HG03469 (cell line): ENCODE data around the gene ZNF366.

Experiments
- ATAC-seq: cut with Tn5 transposase; IDR thresholded peaks from one replicate; pipeline ENCODE4 v1.9.1; 2021; ENCODE audit warnings: mild to moderate bottlenecking, moderate library complexity, moderate number of reproducible peaks; ENCODE audit not compliant: unreplicated experiment

The ZNF366 gene

DNA sequence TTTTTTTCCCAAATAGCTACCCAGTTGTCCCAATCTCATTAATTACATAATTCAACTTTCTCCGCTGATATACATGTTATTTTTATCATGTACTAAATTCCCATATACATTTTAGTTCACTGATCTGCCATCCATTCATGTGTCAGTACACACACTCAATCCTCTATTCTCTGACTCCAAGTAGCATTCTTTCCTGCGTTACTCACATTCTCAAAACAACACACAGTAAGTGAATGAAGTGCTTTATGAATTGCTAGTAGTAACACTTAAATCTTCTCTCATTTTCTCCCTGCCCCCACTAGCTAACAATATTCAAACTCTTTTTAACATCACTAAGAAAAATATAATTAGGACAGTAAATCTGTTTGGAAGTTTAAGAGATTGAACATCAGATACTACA, 8.9 kb downstream of the ZNF366 start:
- ATAC-seq, result no peak

DNA sequence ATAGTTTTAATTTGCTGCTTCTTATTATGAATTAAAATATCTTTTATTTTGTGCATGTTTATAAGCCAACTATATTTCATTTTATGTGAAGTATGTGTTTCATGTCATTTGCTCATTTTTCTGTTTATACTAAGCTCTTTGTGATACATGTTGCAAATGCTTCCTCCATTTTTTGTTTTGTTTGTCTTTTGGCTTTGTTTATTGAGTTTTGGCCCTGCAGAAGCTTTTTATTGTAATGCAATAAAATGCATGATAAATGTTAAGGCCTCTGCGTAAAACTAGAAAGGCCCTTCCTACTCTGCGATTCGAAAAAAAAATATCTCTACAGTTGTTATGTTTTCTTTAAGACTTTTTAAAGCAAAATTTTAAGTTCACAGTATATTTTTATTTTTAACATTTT, 9.4 kb downstream of the ZNF366 start:
- ATAC-seq, result no peak

DNA sequence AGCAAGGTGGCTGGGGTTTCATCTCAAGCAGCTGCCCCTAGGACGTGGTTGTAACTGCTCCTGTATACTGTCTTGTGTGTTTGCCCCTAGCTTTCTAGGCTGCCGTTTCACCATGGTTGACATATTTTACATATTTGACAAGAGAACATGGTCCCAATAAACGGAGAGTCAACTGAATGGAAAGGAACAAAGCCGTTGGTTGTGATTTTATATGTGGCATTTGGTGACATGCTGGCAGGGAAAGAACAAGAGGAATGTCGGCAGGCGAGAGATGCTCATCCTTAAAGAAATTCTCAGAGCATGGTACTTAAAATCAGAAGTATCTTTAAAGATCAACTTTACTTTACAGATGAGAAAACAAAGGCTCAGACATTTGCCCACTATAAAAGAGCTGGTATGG, 11.8 kb downstream of the ZNF366 start:
- ATAC-seq, result no peak

- ATAC-seq, result no peak
These were observed 12.5 kb downstream of the ZNF366 start for GRCh38 chr5:72494623-72495124.

DNA sequence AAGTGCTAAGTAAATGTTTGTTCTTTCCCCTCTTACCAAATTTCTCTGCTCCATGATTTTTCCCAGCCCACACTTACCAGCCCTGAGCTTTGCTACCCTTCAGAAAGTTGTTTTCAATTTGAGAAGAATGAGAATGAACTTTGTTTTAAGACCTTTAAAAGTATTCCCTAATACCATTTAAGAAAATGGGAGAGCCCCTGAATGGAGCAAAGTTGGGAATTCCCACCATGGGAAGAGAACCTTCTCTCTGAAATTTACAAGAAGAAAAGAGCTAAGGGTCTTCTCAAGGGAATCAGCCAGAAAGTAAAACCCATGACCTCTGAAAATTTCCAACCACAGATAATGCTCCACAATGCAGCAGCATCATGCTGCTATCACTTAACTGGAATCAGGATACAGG, 17.7 kb downstream of the ZNF366 start:
- no peak for ATAC-seq

GRCh38 chr5:72488756-72489155, 18.5 kb downstream of the ZNF366 start:
- no peak for ATAC-seq

- ATAC-seq, result no peak
These were observed 20.0 kb downstream of the ZNF366 start for GRCh38 chr5:72487177-72487576.

DNA sequence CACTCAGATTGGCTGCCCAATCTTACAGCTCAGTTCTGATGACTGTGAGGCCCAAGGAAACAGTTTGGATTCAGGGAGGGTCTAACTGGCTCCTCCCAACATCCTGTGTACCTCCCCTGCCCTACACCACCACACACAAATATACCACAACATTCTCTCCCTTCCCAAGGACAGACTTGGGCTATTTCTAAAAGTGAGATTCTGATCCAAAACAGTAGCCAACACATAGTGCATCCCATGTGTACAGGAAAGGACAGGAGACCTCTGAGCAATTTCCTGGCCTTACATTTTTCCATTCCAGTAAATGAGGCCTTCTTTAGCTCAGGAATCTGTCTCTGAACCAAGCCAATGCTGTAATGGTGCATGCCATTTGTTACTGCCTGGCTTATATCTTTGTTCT, 20.8 kb downstream of the ZNF366 start:
- ATAC-seq, result no peak

DNA sequence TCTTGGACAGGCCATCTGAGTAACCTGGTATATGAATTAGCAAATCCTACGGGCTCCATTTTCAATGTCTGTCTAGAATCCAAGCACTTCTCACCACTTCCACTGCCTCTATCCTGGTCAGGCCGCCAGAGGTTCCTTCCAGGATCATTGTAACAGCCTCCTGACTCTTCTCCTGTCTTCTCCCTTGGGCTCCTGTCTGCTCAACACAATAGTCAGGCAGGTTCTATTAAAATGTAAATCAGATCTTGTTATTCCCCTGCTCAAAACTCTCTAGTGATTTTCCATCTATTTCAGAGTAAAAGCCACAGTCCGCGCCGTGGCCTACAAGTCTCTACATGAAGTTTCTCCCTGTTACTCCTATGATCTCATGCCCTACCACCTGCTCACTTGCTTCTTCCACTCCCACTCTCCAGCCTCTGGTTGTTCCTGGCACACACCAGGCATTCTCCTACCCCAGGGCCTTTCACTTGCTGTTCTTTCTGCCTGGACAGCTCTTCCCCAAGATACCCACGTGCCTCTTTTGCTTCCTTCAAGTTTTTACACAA, 21.7 kb downstream of the ZNF366 start:
- no peak for ATAC-seq

DNA sequence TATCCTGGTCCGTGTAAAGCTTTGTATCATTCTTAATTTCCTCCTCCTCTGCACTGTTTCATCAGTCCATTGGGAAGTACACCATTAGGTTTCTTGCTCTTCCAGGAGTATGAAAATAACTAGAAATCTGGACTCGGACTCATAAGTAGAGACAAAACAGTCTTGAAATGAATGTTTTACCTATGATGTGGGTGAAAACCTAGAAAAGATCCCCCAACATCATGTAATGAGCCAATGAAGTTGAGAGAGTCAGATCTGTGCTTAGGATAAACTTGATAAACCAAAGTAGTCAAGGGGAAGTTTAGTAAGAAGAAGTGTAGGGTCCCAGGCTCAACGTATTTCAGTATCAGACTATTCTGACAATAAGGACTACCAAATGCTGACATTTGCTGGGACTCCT, 25.2 kb downstream of the ZNF366 start:
- no peak for ATAC-seq

DNA sequence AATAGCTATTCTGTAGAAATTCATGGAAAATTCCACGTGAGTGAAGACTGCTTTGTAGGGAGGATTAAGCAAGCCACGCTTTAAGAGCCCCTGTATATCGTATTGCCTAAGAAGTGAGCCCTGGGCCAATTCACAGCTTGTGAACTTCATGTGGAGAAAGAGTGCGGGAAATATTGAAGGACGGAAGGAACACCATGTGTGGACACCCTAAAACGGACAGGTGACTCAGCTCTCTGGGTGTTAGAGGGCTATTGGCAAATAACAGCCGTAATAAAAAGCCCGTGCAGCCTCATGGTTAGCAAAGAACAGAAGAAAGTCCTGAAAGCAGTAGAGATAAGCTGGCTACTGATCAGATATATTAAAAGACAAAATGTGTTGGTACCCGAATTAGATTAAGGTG, 26.4 kb downstream of the ZNF366 start:
- ATAC-seq, result no peak

DNA sequence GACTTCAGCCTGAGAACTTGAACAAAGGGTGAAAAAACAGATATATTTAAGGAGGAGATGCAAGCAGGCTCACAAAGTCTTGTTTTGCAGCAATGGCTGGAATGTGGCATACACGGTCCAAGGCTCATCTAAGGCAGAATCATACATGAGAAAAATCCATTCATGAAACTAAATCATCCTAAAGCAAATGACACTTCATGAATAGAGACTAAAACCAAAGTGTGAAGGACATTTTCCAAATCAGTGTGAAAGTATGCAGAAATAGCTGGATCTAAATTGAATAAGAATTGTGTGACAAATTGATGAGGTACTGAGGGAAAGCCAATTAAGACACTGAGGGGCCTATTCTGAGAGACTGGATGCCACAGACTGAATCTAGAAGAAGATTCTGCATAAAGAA, 27.3 kb downstream of the ZNF366 start:
- no peak for ATAC-seq

GRCh38 chr5:72478684-72479083, 28.5 kb downstream of the ZNF366 start:
- no peak for ATAC-seq

GRCh38 chr5:72478276-72478675, 28.9 kb downstream of the ZNF366 start:
- ATAC-seq, result no peak

- no peak for ATAC-seq
These were observed 29.6 kb downstream of the ZNF366 start for GRCh38 chr5:72477644-72478043.

GRCh38 chr5:72477176-72477575, 30.0 kb downstream of the ZNF366 start:
- ATAC-seq, result no peak

DNA sequence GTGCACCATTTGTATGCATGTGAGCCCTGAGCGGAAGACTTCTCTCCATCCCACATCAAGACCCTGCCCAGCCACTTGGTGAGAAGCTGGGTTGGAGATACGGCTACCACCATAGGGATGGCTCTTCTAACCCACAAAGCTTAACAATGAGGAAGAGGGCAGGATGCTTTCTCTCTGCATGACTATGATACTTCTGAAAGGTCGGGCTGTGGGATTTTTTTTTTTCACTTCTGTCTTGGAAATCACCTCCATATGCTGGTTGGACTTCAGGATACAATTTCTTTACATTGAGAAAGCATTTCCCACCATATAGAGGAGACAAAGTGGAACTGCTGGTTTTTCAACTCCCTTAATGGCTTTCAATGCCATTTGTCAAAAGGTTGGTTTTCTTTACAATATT, 30.5 kb downstream of the ZNF366 start:
- no peak for ATAC-seq

DNA sequence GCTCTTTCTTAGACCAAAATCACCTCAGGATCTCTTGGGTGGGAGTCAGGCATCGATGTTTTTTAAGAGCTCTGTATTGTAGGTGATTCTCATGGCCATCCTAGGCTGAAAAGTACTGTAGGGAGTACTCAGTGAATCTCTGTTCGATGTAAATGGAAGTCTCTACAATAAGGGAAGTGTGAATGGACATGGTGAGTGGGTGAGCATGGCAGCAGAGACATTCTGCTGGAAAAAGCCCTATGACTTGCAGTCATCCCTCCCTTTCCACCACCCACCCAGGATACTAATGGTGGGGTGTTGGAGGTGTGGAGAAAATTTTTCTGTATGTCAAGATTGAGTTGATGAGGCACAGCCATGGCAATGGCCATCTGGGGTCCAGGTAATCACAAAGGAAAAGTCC, 30.9 kb downstream of the ZNF366 start:
- no peak for ATAC-seq

- no peak for ATAC-seq
These were observed 32.7 kb downstream of the ZNF366 start for GRCh38 chr5:72474516-72474915.

DNA sequence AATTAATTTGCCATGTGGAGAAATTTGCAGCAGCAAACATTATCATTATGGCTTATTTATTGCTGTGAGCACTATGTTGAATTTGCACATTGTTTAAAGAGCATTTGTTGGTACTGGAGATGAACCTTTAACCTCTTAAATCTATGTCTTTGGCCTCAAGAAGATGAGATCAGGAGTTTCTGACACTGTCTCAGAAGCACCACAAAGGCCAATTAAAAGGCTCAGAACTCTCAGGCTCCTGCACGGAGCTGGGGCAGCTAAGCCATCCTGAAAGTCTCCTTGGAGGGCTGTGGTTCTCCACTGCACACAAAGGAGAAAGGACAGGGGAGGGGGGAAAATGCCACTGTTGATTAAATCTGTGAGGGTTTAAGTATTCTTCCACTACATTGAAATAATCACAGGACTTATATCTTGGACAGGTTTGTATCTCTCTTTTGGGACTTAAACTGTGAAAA, 33.1 kb downstream of the ZNF366 start:
- ATAC-seq, result no peak

DNA sequence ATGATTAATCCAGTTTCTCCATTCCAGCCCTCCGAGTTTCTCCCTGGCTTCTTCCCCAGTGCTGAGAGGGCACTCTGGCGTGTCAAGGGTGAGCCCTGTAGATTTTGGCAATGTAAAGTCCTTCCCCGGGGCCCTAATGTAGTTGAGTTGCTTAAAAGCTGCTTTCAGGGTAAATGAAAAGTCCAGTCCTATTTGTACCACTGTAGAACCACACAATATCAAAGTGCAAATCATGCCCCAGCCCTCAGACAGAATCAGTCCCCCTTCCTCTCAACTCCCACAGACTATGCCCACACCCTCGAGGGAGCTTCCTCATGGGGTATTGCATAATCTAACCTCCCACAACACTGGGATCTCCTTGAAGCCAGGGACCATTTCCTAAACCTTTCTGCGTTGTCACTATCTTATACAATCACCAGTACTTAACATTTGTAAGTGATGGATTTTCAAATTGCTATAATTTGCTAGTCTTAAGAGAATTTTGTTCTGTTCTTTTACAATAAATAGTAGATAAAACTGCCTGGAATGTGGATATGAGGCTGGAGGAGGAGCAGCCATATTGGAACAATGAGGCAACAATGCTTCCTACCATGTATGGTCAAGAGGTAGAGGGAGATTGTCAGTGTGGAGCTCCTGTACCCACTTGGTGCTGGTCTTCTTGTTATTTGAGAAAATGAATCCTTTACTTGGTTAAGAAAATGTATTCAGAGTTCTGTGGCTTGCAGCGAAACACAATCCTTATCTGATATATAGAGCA, 34.4 kb downstream of the ZNF366 start:
- no peak for ATAC-seq

GRCh38 chr5:72472031-72472430, 35.2 kb downstream of the ZNF366 start:
- ATAC-seq, result no peak

DNA sequence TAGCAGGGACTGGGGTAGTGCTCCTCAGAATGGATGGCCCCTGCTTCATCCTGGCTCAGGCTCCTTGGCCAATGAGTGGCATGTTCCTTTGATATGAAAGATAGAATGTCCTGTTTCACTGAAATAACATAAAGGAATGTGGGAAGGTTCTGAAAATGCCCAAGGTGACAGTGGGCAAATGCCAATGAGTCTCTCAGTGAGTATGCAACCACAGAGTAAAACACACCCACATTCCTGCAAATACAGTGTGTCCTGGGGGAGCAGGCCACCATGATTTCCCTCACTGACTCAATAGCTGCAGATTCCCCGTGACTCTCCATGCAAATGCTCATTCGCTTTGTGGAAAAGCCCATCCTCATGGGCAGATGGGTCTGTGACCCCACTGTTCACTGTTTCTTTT, 36.4 kb downstream of the ZNF366 start:
- ATAC-seq, result no peak
